Sigmoid colon (tissue), 7 donors: ENCODE measurements around the gene MEA1. TPM values are rescaled to one million over a fixed set of nuclear protein-coding genes. Genes with fewer than 3 reads are reported as not detected.

Source experiments
- DNase-seq: peaks from one replicate; pipeline ENCODE4 v3.0.0-alpha.2; 2019
- H3K27ac ChIP-seq, 4 donors: fragments of 200-600 bp; sonication (generic); one replicate each; pipeline ENCODE4 v1.5.1; 2016 to 2019; ENCODE audit warnings: mild to moderate bottlenecking in 1 of 4
- H3K27me3 ChIP-seq, 3 donors: fragments of 200-600 bp; sonication (generic); one replicate each; pipeline ENCODE4 v1.5.1; 2019; ENCODE audit warnings: mild to moderate bottlenecking in 1 of 3
- H3K36me3 ChIP-seq, 4 donors: fragments of 200-600 bp; sonication (generic); one replicate each; pipeline ENCODE4 v1.5.1; 2016 to 2019
- H3K4me1 ChIP-seq, 4 donors: fragments of 200-600 bp; sonication (generic); one replicate each; pipeline ENCODE4 v1.5.1; 2017 to 2019
- H3K4me3 ChIP-seq, 4 donors: fragments of 200-600 bp; sonication (generic); one replicate each; pipeline ENCODE4 v1.5.1; 2017 to 2019; ENCODE audit warnings: mild to moderate bottlenecking in 2 of 4, moderate library complexity in 1 of 4
- H3K9me3 ChIP-seq, 4 donors: fragments of 200-600 bp in 3 of 4; sonication (generic) in 3 of 4; one replicate each; pipeline versions ENCODE4 v1.5.1 to v1.6.1; 2013 to 2019
- CTCF ChIP-seq, 4 experiments: fragments of 450-650 bp in 3 of 4; fragments of 200-600 bp in 1 of 4; IDR thresholded peaks; one replicate each; pipeline ENCODE4 v1.5.1; 2016 to 2019; ENCODE audit warnings: antibody characterized with exemption in 4 of 4, mild to moderate bottlenecking in 3 of 4, moderate library complexity in 2 of 4
- EP300 ChIP-seq, 4 donors: sonication (generic); formaldehyde crosslinking; IDR thresholded peaks; one replicate each; pipeline ENCODE4 v1.6.1; 2017; ENCODE audit warnings: antibody characterized with exemption in 4 of 4
- POLR2A ChIP-seq, 2 donors: fragments of 450-650 bp; IDR thresholded peaks; one replicate each; pipeline ENCODE4 v1.6.1; 2016; ENCODE audit warnings: antibody characterized with exemption in 2 of 2, mild to moderate bottlenecking in 2 of 2, moderate library complexity in 2 of 2
- POLR2AphosphoS5 ChIP-seq, 4 donors: sonication (generic); formaldehyde crosslinking; IDR thresholded peaks; one replicate each; pipeline ENCODE4 v1.6.1; 2017; ENCODE audit warnings: antibody characterized with exemption in 4 of 4
- WGBS, 2 donors: extraction: QIAGEN DNeasy Blood & Tissue Kit; methylation state at CpG; one replicate each; pipeline ENCODE4 v1.1.7; 2013; 5-methylcytosine and 5-hydroxymethylcytosine counted together
- intact Hi-C: fragments of 100-400 bp; cut with DNase I; formaldehyde crosslinking; loops from one replicate; pipeline ENCODE4 v1.15.1; 2023
- polyA plus RNA-seq, 3 donors: library from polyadenylated mRNA; stranded (reverse); fragments of 200-250 nt; gene quantifications; one replicate each; pipeline ENCODE4 v1.2.3, GENCODE V29; 2013
- total RNA-seq, 4 donors: library from RNA; depleted of rRNA; stranded (reverse); fragments of >200 nt; gene quantifications; one replicate each; pipeline ENCODE4 v1.1.0, GENCODE V29; 2016
- donor health status: healthy with polysubstance abuse.
- donor health status: Bipolar disorder and iron deficiency.
- donor health status: healthy.

The MEA1 gene
- total and polyA plus RNA-seq, 7 donors, result 49.0 to 93.1 (median 73.8) TPM

- no peak for DNase-seq
- H3K9me3 ChIP-seq, result no peaks in the 10 kb centered on the region
- no peak overlapping the region for H3K27ac ChIP-seq
- WGBS, 2 donors, result 74 to 81% methylated on average over 4 of the region's 4 CpGs
- intact Hi-C loops, result no loop called here
- H3K27me3 ChIP-seq, result no peaks in the 10 kb centered on the region
- no peak overlapping the region for H3K4me3 ChIP-seq
- peaks cover 0 to 8% (median 6%) of the 10 kb centered on the region in 4 donors for H3K4me1 ChIP-seq
- TF ChIP-seq POLR2AphosphoS5 (IDR thresholded peaks at IDR 0.05) (no peak), EP300 (IDR thresholded peaks at IDR 0.05) (no peak), CTCF (IDR thresholded peaks at IDR 0.05) (no peak), POLR2A (IDR thresholded peaks at IDR 0.05) (no peak)
- peaks cover 9 to 35% (median 10%) of the 10 kb centered on the region in 4 donors for H3K36me3 ChIP-seq
Measured at GRCh38 chr6:42970871-42971612, 42.7 kb downstream of the MEA1 start.

GRCh38 chr6:42969934-42970333 is 43.8 kb downstream of the MEA1 start:
- TF ChIP-seq POLR2A (IDR thresholded peaks at IDR 0.05) (no peak), CTCF (IDR thresholded peaks at IDR 0.05) (no peak), POLR2AphosphoS5 (IDR thresholded peaks at IDR 0.05) (no peak), EP300 (IDR thresholded peaks at IDR 0.05) (no peak)
- no peak overlapping the region for H3K27ac ChIP-seq
- H3K27me3 ChIP-seq, result no peaks in the 10 kb centered on the region
- H3K9me3 ChIP-seq, result no peaks in the 10 kb centered on the region
- peaks cover 14 to 46% (median 19%) of the 10 kb centered on the region in 4 donors for H3K36me3 ChIP-seq
- DNase-seq, result no peak
- H3K4me3 ChIP-seq, result no peak overlapping the region
- 95 to 97% methylated on average over 4 of the region's 4 CpGs for WGBS, 2 donors
- peaks cover 0 to 8% (median 4%) of the 10 kb centered on the region in 4 donors for H3K4me1 ChIP-seq
- intact Hi-C loops, result no loop called here

- Histone ChIP-seq H3K9me3 (no peaks in the 10 kb centered on the region), H3K36me3 (peaks cover 18 to 48% (median 22%) of the 10 kb centered on the region in 4 donors), H3K27me3 (no peaks in the 10 kb centered on the region), H3K4me3 (no peak overlapping the region), H3K27ac (no peak overlapping the region), H3K4me1 (peaks cover 0 to 8% (median 4%) of the 10 kb centered on the region in 4 donors)
- intact Hi-C loops, result no loop called here
- TF ChIP-seq EP300 (IDR thresholded peaks at IDR 0.05) (no peak), CTCF (IDR thresholded peaks at IDR 0.05) (no peak), POLR2A (IDR thresholded peaks at IDR 0.05) (no peak), POLR2AphosphoS5 (IDR thresholded peaks at IDR 0.05) (no peak)
- DNase-seq, result no peak
- 92 to 96% methylated on average over 2 of the region's 2 CpGs for WGBS, 2 donors
Measured at GRCh38 chr6:42969431-42969830, 44.3 kb downstream of the MEA1 start.

- H3K27ac ChIP-seq, result no peak overlapping the region
- no peaks in the 10 kb centered on the region for H3K27me3 ChIP-seq
- no peak overlapping the region for H3K4me3 ChIP-seq
- H3K36me3 ChIP-seq, result peaks cover 18 to 54% (median 25%) of the 10 kb centered on the region in 4 donors
- WGBS, 2 donors, result 81 to 86% methylated on average over 4 of the region's 4 CpGs
- intact Hi-C loops, result no loop called here
- H3K9me3 ChIP-seq, result no peaks in the 10 kb centered on the region
- TF ChIP-seq CTCF (IDR thresholded peaks at IDR 0.05) (no peak), EP300 (IDR thresholded peaks at IDR 0.05) (no peak), POLR2A (IDR thresholded peaks at IDR 0.05) (no peak), POLR2AphosphoS5 (IDR thresholded peaks at IDR 0.05) (no peak)
- no peak for DNase-seq
- H3K4me1 ChIP-seq, result peaks cover 0 to 8% (median 4%) of the 10 kb centered on the region in 4 donors
Measured at GRCh38 chr6:42968783-42969182, 45.0 kb downstream of the MEA1 start.
